Measurements from ENCODE around the gene CD3G.
A peak's percentile ranks its signal among the peaks of the same experiment; 100 is the strongest.

The CD3G gene

DNA sequence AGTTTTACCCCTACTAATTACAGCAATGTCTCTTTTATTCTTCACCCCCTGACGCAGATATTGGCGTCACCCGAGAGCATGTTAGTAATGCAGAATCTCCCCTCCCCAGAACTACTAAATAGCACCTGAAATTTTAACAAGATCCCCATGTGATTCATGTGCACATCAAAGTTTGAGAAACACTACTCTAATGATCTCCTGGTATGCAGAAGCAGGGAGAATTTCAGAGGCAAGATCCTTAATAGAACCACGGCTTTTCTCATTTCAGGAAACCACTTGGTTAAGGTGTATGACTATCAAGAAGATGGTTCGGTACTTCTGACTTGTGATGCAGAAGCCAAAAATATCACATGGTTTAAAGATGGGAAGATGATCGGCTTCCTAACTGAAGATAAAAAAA lies 5.3 kb downstream of the CD3G start:
- H3K4me1 ChIP-seq (ENCODE audit: control insufficient read depth, insufficient read depth, low read length, poor library complexity, severe bottlenecking): no peaks in the 10 kb centered on the region
- 82 to 89% methylated on average over 6 of the region's 6 CpGs for WGBS, 2 experiments (ENCODE audit: insufficient coverage in 2 of 2)
- no peaks in the 10 kb centered on the region for H3K36me3 ChIP-seq (ENCODE audit: control insufficient read depth, insufficient read depth, low read length)

GRCh38 chr11:118353084-118353710 lies 9.1 kb downstream of the CD3G start:
- no peaks in the 10 kb centered on the region for H3K9me3 ChIP-seq (ENCODE audit: control insufficient read depth, low read length)
- no peak overlapping the region for H3K4me3 ChIP-seq (ENCODE audit: extremely low read depth, insufficient read depth, low read length, poor library complexity, severe bottlenecking)
- no peak overlapping the region for H3K27ac ChIP-seq (ENCODE audit: low read depth, low read length, severe bottlenecking)
- H3K36me3 ChIP-seq (ENCODE audit: control insufficient read depth, insufficient read depth, low read length): no peaks in the 10 kb centered on the region
- 8% methylated on average over 2 of the region's 6 CpGs; no CpG with 5 or more reads in 1 of the 2 experiments for WGBS, 2 experiments (ENCODE audit: insufficient coverage in 2 of 2)
- H3K4me1 ChIP-seq (ENCODE audit: control insufficient read depth, insufficient read depth, low read length, poor library complexity, severe bottlenecking): no peaks in the 10 kb centered on the region

More for the DNA sequence above, 5.3 kb downstream of the CD3G start:
- no peak overlapping the region for H3K27ac ChIP-seq (ENCODE audit: low read depth, low read length, severe bottlenecking)
- H3K4me3 ChIP-seq (ENCODE audit: extremely low read depth, insufficient read depth, low read length, poor library complexity, severe bottlenecking): no peak overlapping the region
- H3K9me3 ChIP-seq (ENCODE audit: control insufficient read depth, low read length): no peaks in the 10 kb centered on the region

DNA sequence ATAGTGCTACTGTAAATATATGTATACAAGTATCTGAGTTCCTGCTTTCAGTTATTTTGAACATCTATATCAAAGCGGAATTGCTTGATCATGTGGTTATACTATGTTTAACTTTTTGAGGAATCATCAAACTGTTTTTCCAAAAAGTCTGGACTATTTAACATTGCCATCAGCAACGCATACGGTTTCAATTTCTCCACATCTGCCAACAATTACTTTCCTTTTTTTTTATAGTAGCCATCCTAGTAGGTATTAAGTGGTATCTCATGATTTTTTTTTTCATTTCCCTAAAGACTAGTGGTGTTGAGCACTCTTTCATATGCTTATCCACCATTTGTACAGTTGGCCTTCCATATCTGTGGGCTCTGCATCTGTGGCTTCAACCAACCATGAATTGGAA lies 13.9 kb downstream of the CD3G start:
- H3K4me1 ChIP-seq (ENCODE audit: control insufficient read depth, insufficient read depth, low read length, poor library complexity, severe bottlenecking): peaks cover 6% of the 10 kb centered on the region
- H3K9me3 ChIP-seq (ENCODE audit: control insufficient read depth, low read length): no peaks in the 10 kb centered on the region
- no peak overlapping the region for H3K27ac ChIP-seq (ENCODE audit: low read depth, low read length, severe bottlenecking)
- WGBS, 2 experiments (ENCODE audit: insufficient coverage in 2 of 2): 100% methylated on average over 1 of the region's 3 CpGs; no CpG with 5 or more reads in 1 of the 2 experiments
- no peak overlapping the region for H3K4me3 ChIP-seq (ENCODE audit: extremely low read depth, insufficient read depth, low read length, poor library complexity, severe bottlenecking)
- H3K36me3 ChIP-seq (ENCODE audit: control insufficient read depth, insufficient read depth, low read length): no peaks in the 10 kb centered on the region

- Histone ChIP-seq H3K4me1 (ENCODE audit: control insufficient read depth, insufficient read depth, low read length, poor library complexity, severe bottlenecking) (peaks cover 6% of the 10 kb centered on the region), H3K4me3 (ENCODE audit: extremely low read depth, insufficient read depth, low read length, poor library complexity, severe bottlenecking) (peak within 1 kb of the TSS; percentile 96), H3K9me3 (ENCODE audit: control insufficient read depth, low read length) (no peaks in the 10 kb centered on the region), H3K36me3 (ENCODE audit: control insufficient read depth, insufficient read depth, low read length) (peaks cover 2% of the 10 kb centered on the region), H3K27ac (ENCODE audit: low read depth, low read length, severe bottlenecking) (peak within 1 kb of the TSS; percentile 66)
- WGBS, 2 experiments (ENCODE audit: insufficient coverage in 2 of 2): 3 to 11% methylated on average over 21 to 32 of the region's 33 CpGs
Observed at GRCh38 chr11:118359295-118359958, 15.3 kb downstream of the CD3G start, which contains the start of gene UBE4A. Gene UBE4A (plus strand): TSS chr11:118359600. CDS start chr11:118365081, 5,481 bp downstream.

GRCh38 chr11:118364956-118365615 lies 20.9 kb downstream of the CD3G start:
- 89% methylated on average over 1 of the region's 3 CpGs; no CpG with 5 or more reads in 1 of the 2 experiments for WGBS, 2 experiments (ENCODE audit: insufficient coverage in 2 of 2)
- Histone ChIP-seq H3K9me3 (ENCODE audit: control insufficient read depth, low read length) (no peaks in the 10 kb centered on the region), H3K4me3 (ENCODE audit: extremely low read depth, insufficient read depth, low read length, poor library complexity, severe bottlenecking) (no peak overlapping the region), H3K27ac (ENCODE audit: low read depth, low read length, severe bottlenecking) (no peak overlapping the region), H3K4me1 (ENCODE audit: control insufficient read depth, insufficient read depth, low read length, poor library complexity, severe bottlenecking) (peaks cover 6% of the 10 kb centered on the region), H3K36me3 (ENCODE audit: control insufficient read depth, insufficient read depth, low read length) (peaks cover 44% of the 10 kb centered on the region)

GRCh38 chr11:118366287-118366686 lies 22.1 kb downstream of the CD3G start:
- H3K36me3 ChIP-seq (ENCODE audit: control insufficient read depth, insufficient read depth, low read length): peaks cover 54% of the 10 kb centered on the region
- H3K4me1 ChIP-seq (ENCODE audit: control insufficient read depth, insufficient read depth, low read length, poor library complexity, severe bottlenecking): no peaks in the 10 kb centered on the region
- 100% methylated on average over 1 of the region's 1 CpG for WGBS, 2 experiments (ENCODE audit: insufficient coverage in 2 of 2)
- no peak overlapping the region for H3K4me3 ChIP-seq (ENCODE audit: extremely low read depth, insufficient read depth, low read length, poor library complexity, severe bottlenecking)
- no peak overlapping the region for H3K27ac ChIP-seq (ENCODE audit: low read depth, low read length, severe bottlenecking)
- H3K9me3 ChIP-seq (ENCODE audit: control insufficient read depth, low read length): no peaks in the 10 kb centered on the region

DNA sequence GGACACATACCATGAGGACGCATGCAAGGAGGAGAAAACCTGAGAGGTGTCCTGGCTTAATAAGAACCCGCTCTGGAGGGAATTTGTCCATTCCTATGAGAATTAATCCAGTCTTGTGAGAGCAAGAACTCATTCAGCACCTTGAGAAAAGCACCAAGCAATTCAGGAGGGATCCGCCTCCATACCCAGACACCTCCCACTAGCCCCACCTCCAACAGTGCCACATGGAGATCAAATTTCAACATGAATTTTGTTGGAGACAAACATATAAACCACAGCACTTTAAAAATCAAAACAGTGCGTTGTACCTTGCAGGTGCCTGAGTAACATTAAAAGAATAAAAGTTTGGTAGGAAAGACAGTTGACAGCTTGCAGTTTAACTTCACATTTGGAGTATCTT lies 26.6 kb downstream of the CD3G start:
- no peak overlapping the region for H3K4me3 ChIP-seq (ENCODE audit: extremely low read depth, insufficient read depth, low read length, poor library complexity, severe bottlenecking)

GRCh38 chr11:118373263-118373662 lies 29.1 kb downstream of the CD3G start:
- 100% methylated on average over 1 of the region's 2 CpGs for WGBS, 2 experiments (ENCODE audit: insufficient coverage in 2 of 2)
- Histone ChIP-seq H3K4me1 (ENCODE audit: control insufficient read depth, insufficient read depth, low read length, poor library complexity, severe bottlenecking) (no peaks in the 10 kb centered on the region), H3K4me3 (ENCODE audit: extremely low read depth, insufficient read depth, low read length, poor library complexity, severe bottlenecking) (no peak overlapping the region), H3K27ac (ENCODE audit: low read depth, low read length, severe bottlenecking) (no peak overlapping the region), H3K9me3 (ENCODE audit: control insufficient read depth, low read length) (no peaks in the 10 kb centered on the region), H3K36me3 (ENCODE audit: control insufficient read depth, insufficient read depth, low read length) (peaks cover 88% of the 10 kb centered on the region)

More for the DNA sequence above, 26.6 kb downstream of the CD3G start:
- WGBS, 2 experiments (ENCODE audit: insufficient coverage in 2 of 2): 96 to 100% methylated on average over 1 to 3 of the region's 4 CpGs
- no peaks in the 10 kb centered on the region for H3K4me1 ChIP-seq (ENCODE audit: control insufficient read depth, insufficient read depth, low read length, poor library complexity, severe bottlenecking)
- no peak overlapping the region for H3K27ac ChIP-seq (ENCODE audit: low read depth, low read length, severe bottlenecking)
- H3K36me3 ChIP-seq (ENCODE audit: control insufficient read depth, insufficient read depth, low read length): peaks cover 82% of the 10 kb centered on the region
- H3K9me3 ChIP-seq (ENCODE audit: control insufficient read depth, low read length): no peaks in the 10 kb centered on the region

DNA sequence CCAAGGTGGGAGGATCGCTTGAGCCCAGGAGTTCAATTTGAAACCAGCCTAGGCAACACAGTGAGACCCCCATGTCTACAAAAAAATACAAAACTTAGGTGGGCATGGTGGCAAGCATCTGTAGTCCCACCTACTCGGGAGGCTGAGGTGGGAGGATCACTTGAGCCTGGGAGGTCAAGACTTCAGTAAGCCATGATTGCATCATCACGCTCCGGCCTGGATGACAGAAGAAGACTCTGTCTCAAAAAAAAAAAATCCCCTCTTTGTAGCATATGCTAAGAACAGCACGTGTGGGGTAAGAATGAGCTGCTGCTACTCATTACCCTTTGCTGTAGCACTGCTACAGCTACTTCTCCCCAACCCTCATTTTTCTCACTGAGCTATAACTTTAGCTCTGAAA lies 29.7 kb downstream of the CD3G start:
- no peaks in the 10 kb centered on the region for H3K9me3 ChIP-seq (ENCODE audit: control insufficient read depth, low read length)
- peaks cover 87% of the 10 kb centered on the region for H3K36me3 ChIP-seq (ENCODE audit: control insufficient read depth, insufficient read depth, low read length)
- H3K4me3 ChIP-seq (ENCODE audit: extremely low read depth, insufficient read depth, low read length, poor library complexity, severe bottlenecking): no peak overlapping the region
- WGBS, 2 experiments (ENCODE audit: insufficient coverage in 2 of 2): 93 to 95% methylated on average over 3 of the region's 5 CpGs
- no peak overlapping the region for H3K27ac ChIP-seq (ENCODE audit: low read depth, low read length, severe bottlenecking)
- H3K4me1 ChIP-seq (ENCODE audit: control insufficient read depth, insufficient read depth, low read length, poor library complexity, severe bottlenecking): no peaks in the 10 kb centered on the region

- Histone ChIP-seq H3K4me1 (ENCODE audit: control insufficient read depth, insufficient read depth, low read length, poor library complexity, severe bottlenecking) (no peaks in the 10 kb centered on the region), H3K27ac (ENCODE audit: low read depth, low read length, severe bottlenecking) (no peak overlapping the region), H3K9me3 (ENCODE audit: control insufficient read depth, low read length) (no peaks in the 10 kb centered on the region), H3K36me3 (ENCODE audit: control insufficient read depth, insufficient read depth, low read length) (peaks cover 87% of the 10 kb centered on the region), H3K4me3 (ENCODE audit: extremely low read depth, insufficient read depth, low read length, poor library complexity, severe bottlenecking) (no peak overlapping the region)
- WGBS, 2 experiments (ENCODE audit: insufficient coverage in 2 of 2): 90 to 100% methylated on average over 2 to 3 of the region's 3 CpGs
Observed at GRCh38 chr11:118374729-118375128, 30.6 kb downstream of the CD3G start.

- H3K4me3 ChIP-seq (ENCODE audit: extremely low read depth, insufficient read depth, low read length, poor library complexity, severe bottlenecking): no peak overlapping the region
- no peaks in the 10 kb centered on the region for H3K4me1 ChIP-seq (ENCODE audit: control insufficient read depth, insufficient read depth, low read length, poor library complexity, severe bottlenecking)
- H3K9me3 ChIP-seq (ENCODE audit: control insufficient read depth, low read length): no peaks in the 10 kb centered on the region
- H3K27ac ChIP-seq (ENCODE audit: low read depth, low read length, severe bottlenecking): no peak overlapping the region
- peaks cover 81% of the 10 kb centered on the region for H3K36me3 ChIP-seq (ENCODE audit: control insufficient read depth, insufficient read depth, low read length)
Observed at GRCh38 chr11:118375978-118376377, 31.8 kb downstream of the CD3G start.

Measured in mesodermal cell (in vitro differentiated cells).